H1 (cell line): Measurements from ENCODE around the gene FREM2. TPM values are rescaled to one million over a fixed set of nuclear protein-coding genes. Genes with fewer than 3 reads are reported as not detected.

Experiments used
- CTCF ChIA-PET: fragments of 300-600 bp; sonication (Branson Sonifier 250); formaldehyde crosslinking; loops from one replicate; lab custom pipeline; 2021; ENCODE audit not compliant: partially characterized antibody; lab: Charles Lee
- POLR2A ChIA-PET: fragments of 300-600 bp; sonication (Branson Sonifier 250); formaldehyde crosslinking; loops from one replicate; lab custom pipeline; 2021; ENCODE audit warnings: inconsistent platforms; ENCODE audit not compliant: partially characterized antibody; lab: Charles Lee
- DNase-seq, 2 experiments: peaks; one replicate each; pipeline versions ENCODE4 v3.0.0 to v3.0.0-alpha.2; 2010 to 2022; ENCODE audit warnings: low spot score in 2 of 2, low read depth in 1 of 2, mixed read lengths in 1 of 2
- FAIRE-seq: peaks from 2 replicates; lab custom pipeline; 2011; peaks lifted over from hg19 to GRCh38; lab: Jason Lieb, UNC
- H2AFZ ChIP-seq: 2 replicates; pipeline ENCODE4 v1.8.1; 2012; ENCODE audit warnings: low read length, inconsistent platforms
- H2AK5ac ChIP-seq: 2 replicates; pipeline ENCODE4 v1.6.1; 2013; ENCODE audit warnings: low read depth, low read length
- H2BK120ac ChIP-seq: replicated peaks from 2 replicates; pipeline ENCODE3; 2013; ENCODE audit warnings: low read depth, low read length, inconsistent platforms
- H2BK12ac ChIP-seq: 2 replicates; pipeline ENCODE4 v1.6.1; 2013; ENCODE audit warnings: low read depth, low read length
- H2BK15ac ChIP-seq: 2 replicates; pipeline ENCODE4 v1.6.1; 2013; ENCODE audit warnings: low read length
- H2BK20ac ChIP-seq: 2 replicates; pipeline ENCODE4 v1.6.1; 2013; ENCODE audit warnings: low read length
- H2BK5ac ChIP-seq: 2 replicates; pipeline ENCODE4 v1.6.1; 2013; ENCODE audit warnings: low read depth, low read length
- H3K14ac ChIP-seq: 2 replicates; pipeline ENCODE4 v1.6.1; 2013; ENCODE audit warnings: inconsistent platforms; ENCODE audit not compliant: insufficient read length
- H3K18ac ChIP-seq: 2 replicates; pipeline ENCODE4 v1.6.1; 2013; ENCODE audit warnings: low read length; ENCODE audit errors: extremely low read depth
- H3K23ac ChIP-seq: 2 replicates; pipeline ENCODE4 v1.6.1; 2013; ENCODE audit warnings: inconsistent platforms; ENCODE audit not compliant: insufficient read length
- H3K23me2 ChIP-seq: 2 replicates; pipeline ENCODE4 v1.6.1; 2013; ENCODE audit warnings: low read depth, low read length
- H3K27ac ChIP-seq: 2 replicates; pipeline ENCODE4 v1.6.1; 2011; ENCODE audit warnings: low read depth, low read length, inconsistent platforms
- H3K27me3 ChIP-seq, 4 experiments: replicated peaks in 1 of 4; 1 replicate in 1 of 4; 2 replicates in 3 of 4; pipeline versions ENCODE4 v1.6.1 to v1.8.1; 2011 to 2013; ENCODE audit warnings: low read length in 3 of 4, mild to moderate bottlenecking in 3 of 4, inconsistent platforms in 2 of 4, mixed read lengths in 2 of 4, moderate library complexity in 1 of 4; ENCODE audit not compliant: control insufficient read depth in 3 of 4, insufficient read depth in 3 of 4; ENCODE audit errors: extremely low read depth in 1 of 4
- H3K36me3 ChIP-seq, 4 experiments: 2 replicates each; pipeline versions ENCODE4 v1.6.1 to v1.8.1; 2011 to 2013; ENCODE audit warnings: mild to moderate bottlenecking in 4 of 4, low read length in 3 of 4, moderate library complexity in 2 of 4, control low read depth in 1 of 4, inconsistent platforms in 1 of 4; ENCODE audit not compliant: insufficient read depth in 4 of 4, control insufficient read depth in 2 of 4
- H3K4ac ChIP-seq: replicated peaks from 2 replicates; pipeline ENCODE3; 2013; ENCODE audit warnings: low read length, low read depth, mixed read lengths, inconsistent platforms; ENCODE audit not compliant: insufficient read length
- H3K4me1 ChIP-seq, 4 experiments: replicated peaks in 1 of 4; 1 replicate in 1 of 4; 2 replicates in 3 of 4; pipeline versions ENCODE4 v1.6.1 to v1.8.1; 2011 to 2013; ENCODE audit warnings: low read length in 3 of 4, inconsistent platforms in 2 of 4, mixed read lengths in 1 of 4; ENCODE audit not compliant: insufficient read depth in 4 of 4, control insufficient read depth in 3 of 4
- H3K4me2 ChIP-seq, 2 experiments: 2 replicates each; pipeline versions ENCODE4 v1.6.1 to v1.8.1; 2011 to 2013; ENCODE audit warnings: low read depth in 2 of 2, low read length in 2 of 2, control low read depth in 1 of 2, inconsistent platforms in 1 of 2, mild to moderate bottlenecking in 1 of 2; ENCODE audit not compliant: insufficient read depth in 1 of 2
- H3K4me3 ChIP-seq, 4 experiments: fragments of 200-600, 300-600 bp in 1 of 4; sonication (generic), shearing (Covaris generic), sonication (Bioruptor Twin) in 1 of 4; 2 replicates each; pipeline versions ENCODE4 v1.5.1 to v1.8.1; 2011 to 2016; ENCODE audit warnings: low read length in 4 of 4, low read depth in 3 of 4, control low read depth in 2 of 4, inconsistent platforms in 2 of 4, mild to moderate bottlenecking in 2 of 4, mixed read lengths in 1 of 4, moderate library complexity in 1 of 4; ENCODE audit not compliant: insufficient read depth in 2 of 4; ENCODE audit errors: extremely low read depth in 1 of 4
- H3K56ac ChIP-seq: replicated peaks from 2 replicates; pipeline ENCODE3; 2013; ENCODE audit warnings: low read depth, mild to moderate bottlenecking, mixed read lengths, low read length, inconsistent platforms; ENCODE audit not compliant: insufficient read length
- H3K79me1 ChIP-seq: 2 replicates; pipeline ENCODE4 v1.6.1; 2013; ENCODE audit warnings: low read depth, low read length, control low read depth
- H3K79me2 ChIP-seq, 2 experiments: 2 replicates each; pipeline versions ENCODE4 v1.6.1 to v1.8.1; 2012 to 2013; ENCODE audit warnings: low read length in 2 of 2, mild to moderate bottlenecking in 2 of 2, inconsistent platforms in 1 of 2; ENCODE audit not compliant: insufficient read depth in 2 of 2, control insufficient read depth in 1 of 2
- H3K9ac ChIP-seq, 4 experiments: replicated peaks in 1 of 4; 1 replicate in 1 of 4; 2 replicates in 3 of 4; pipeline versions ENCODE4 v1.6.1 to v1.8.1; 2011 to 2013; ENCODE audit warnings: low read depth in 3 of 4, low read length in 3 of 4, control low read depth in 2 of 4, mild to moderate bottlenecking in 2 of 4, moderate library complexity in 2 of 4, inconsistent platforms in 1 of 4; ENCODE audit errors: extremely low read depth in 1 of 4
- H3K9me3 ChIP-seq, 2 experiments: 2 replicates each; pipeline versions ENCODE4 v1.6.1 to v1.8.1; 2012 to 2013; ENCODE audit warnings: mild to moderate bottlenecking in 2 of 2, moderate library complexity in 2 of 2, control low read depth in 1 of 2, inconsistent platforms in 1 of 2, low read depth in 1 of 2, low read length in 1 of 2, mixed read lengths in 1 of 2; ENCODE audit not compliant: insufficient read depth in 2 of 2
- H4K20me1 ChIP-seq, 2 experiments: replicated peaks in 1 of 2; 2 replicates each; pipeline versions ENCODE3 to v1.8.1; 2011 to 2013; ENCODE audit warnings: inconsistent platforms in 2 of 2, low read length in 2 of 2, mild to moderate bottlenecking in 1 of 2; ENCODE audit not compliant: insufficient read depth in 2 of 2, control insufficient read depth in 1 of 2
- H4K5ac ChIP-seq: 2 replicates; pipeline ENCODE4 v1.6.1; 2013; ENCODE audit warnings: low read length, low read depth, mixed read lengths, inconsistent platforms; ENCODE audit not compliant: insufficient read length
- H4K8ac ChIP-seq: 2 replicates; pipeline ENCODE4 v1.8.0; 2013; ENCODE audit warnings: mild to moderate bottlenecking, moderate library complexity, low read length, inconsistent platforms; ENCODE audit not compliant: insufficient read depth; ENCODE audit errors: extremely low read depth
- H4K91ac ChIP-seq: replicated peaks from 2 replicates; pipeline ENCODE3; 2013; ENCODE audit warnings: low read length, mixed read lengths, inconsistent platforms; ENCODE audit not compliant: insufficient read length
- TCF12 ChIP-seq: IDR thresholded peaks from 2 replicates; pipeline ENCODE4 v1.6.1; 2011; ENCODE audit warnings: low read depth, mild to moderate bottlenecking, low read length
- WGBS, 2 experiments: shearing (Covaris generic) in 1 of 2; methylation state at CpG; one replicate each; pipeline versions ENCODE4 v1.1.6 to v1.1.7; 2013 to 2015; ENCODE audit warnings: low lambda C conversion rate in 2 of 2, mixed read lengths in 2 of 2, inconsistent platforms in 1 of 2, low coverage in 1 of 2, missing lambda C conversion rate in 1 of 2; ENCODE audit not compliant: insufficient replicate concordance in 2 of 2, insufficient coverage in 1 of 2, insufficient read length in 1 of 2; ENCODE audit errors: extremely low coverage in 1 of 2, missing lambda C conversion rate in 1 of 2; 5-methylcytosine and 5-hydroxymethylcytosine counted together
- polyA plus RNA-seq, 7 experiments: library from polyadenylated mRNA; depleted of rRNA in 3 of 7; stranded (reverse) in 5 of 7; unstranded in 2 of 7; fragments of >200 nt in 5 of 7; fragments of 200-250 nt in 2 of 7; gene quantifications; 1 replicate in 5 of 7; 2 replicates in 1 of 7; 4 replicates in 1 of 7; pipeline versions ENCODE4 v1.2.1 to v1.2.3, GENCODE V29; 2011 to 2013; ENCODE audit warnings: missing spikeins in 2 of 7, mixed read lengths in 2 of 7
- total RNA-seq: library from RNA; stranded (reverse); fragmentation: NEBNext Ultra II Directional; extraction: Animal tissue kit (Norgen Biotek cat#: 25700); gene quantifications from 2 replicates; pipeline ENCODE4 v1.2.1, GENCODE V29; 2021
- TF ChIP-seq, protein P1 (sequence below): IDR thresholded peaks from 2 replicates; pipeline ENCODE4 v1.6.1; 2011; ENCODE audit warnings: low read depth, mild to moderate bottlenecking, low read length; ENCODE audit not compliant: insufficient read depth

Gene FREM2
- total and polyA plus RNA-seq, 2 of the 8 experiments (the other 6 are each of a cell fraction or from before 2014, with no cell fraction given) = 11.6 to 22.8 TPM

DNA sequence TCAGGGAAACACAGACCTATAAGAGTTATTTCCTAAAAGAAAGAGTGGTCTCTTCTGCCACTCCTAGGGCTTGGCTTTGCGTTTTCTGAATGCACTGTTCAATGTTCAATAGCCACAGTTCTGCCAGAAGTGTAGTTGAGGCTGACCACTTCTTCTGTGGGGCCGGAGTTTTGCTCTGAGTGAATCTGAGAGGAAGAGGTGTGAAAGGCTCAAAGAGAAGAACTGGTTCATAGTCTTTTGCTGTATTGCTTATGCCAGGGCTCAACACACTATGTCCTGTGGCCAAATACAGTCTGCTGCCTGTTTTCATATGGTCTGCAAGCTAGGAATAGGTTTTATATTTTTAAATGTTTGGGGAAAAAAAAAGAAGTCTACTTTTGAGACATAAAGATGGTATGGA lies 175.6 kb downstream of the FREM2 start:
- Histone ChIP-seq H3K9ac (no peak overlapping the region), H3K27me3 (no peaks in the 10 kb centered on the region), H3K56ac (no peak overlapping the region), H2BK12ac (no peak overlapping the region), H2BK5ac (no peak overlapping the region), H3K4me1 (no peaks in the 10 kb centered on the region; a peak in 1 of 7 replicates), H3K79me1 (no peaks in the 10 kb centered on the region), H2AK5ac (no peak overlapping the region), H3K4me3 (no peak overlapping the region), H4K8ac (no peak overlapping the region), H2BK15ac (no peak overlapping the region), H2AFZ (no peak overlapping the region), H3K4ac (no peak overlapping the region), H3K14ac (no peak overlapping the region), H3K36me3 (peaks cover 0 to 7% (median 0%) of the 10 kb centered on the region in 4 experiments; a peak in 5 of 8 replicates), H3K4me2 (no peak overlapping the region), H3K23me2 (no peaks in the 10 kb centered on the region), H2BK120ac (no peak overlapping the region), H3K27ac (no peak overlapping the region), H4K5ac (no peak overlapping the region), H4K20me1 (no peaks in the 10 kb centered on the region), H2BK20ac (no peak overlapping the region), H3K79me2 (no peaks in the 10 kb centered on the region), H3K23ac (no peak overlapping the region), H4K91ac (no peak overlapping the region), H3K18ac (no peak overlapping the region), H3K9me3 (no peaks in the 10 kb centered on the region)
- WGBS, 2 experiments = 70% methylated on average over 2 of the region's 2 CpGs; no CpG with 5 or more reads in 1 of the 2 experiments
- no peak for FAIRE-seq
- DNase-seq = no peak
- POLR2A ChIA-PET = no interaction called here
- CTCF ChIA-PET = interaction anchor here (0.6 to 1.5 kb wide), 3 partner anchors 14 to 231 kb away, joined by 3 to 5 read pairs (median 5); no protein-coding TSS in a partner anchor
- TF ChIP-seq, protein P1, sequence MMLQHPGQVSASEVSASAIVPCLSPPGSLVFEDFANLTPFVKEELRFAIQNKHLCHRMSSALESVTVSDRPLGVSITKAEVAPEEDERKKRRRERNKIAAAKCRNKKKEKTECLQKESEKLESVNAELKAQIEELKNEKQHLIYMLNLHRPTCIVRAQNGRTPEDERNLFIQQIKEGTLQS = no peak
- TF ChIP-seq TCF12 = no peak
